ENCODE results near the gene SSR1.
"Not testable (repeated sequence)": the region's sequence is repeated elsewhere in the genome, so short reads cannot be mapped to it uniquely, and the experiment has no call there.

Gene SSR1

GRCh38 chr6:7312616-7313504, at the start of gene SSR1:
Gene SSR1 (minus strand): TSS chr6:7313199. CDS start chr6:7313120, 79 bp downstream.
- H3K27ac ChIP-seq (ENCODE audit: low read length): peak within 1 kb of the TSS; percentile 87
- peak; percentile 97 for DNase-seq
- H3K79me2 ChIP-seq (ENCODE audit: low read length): peaks cover 52% of the 10 kb centered on the region
- peak within 1 kb of the TSS; percentile 97 for H3K4me3 ChIP-seq (ENCODE audit: low read length)
- no peaks in the 10 kb centered on the region; the same call in 1 of the 2 replicates for H4K20me1 ChIP-seq (ENCODE audit: insufficient read depth, low read length)
- peak within 1 kb of the TSS; percentile 89 for H3K4me2 ChIP-seq (ENCODE audit: low read depth, low read length)
- H3K9me3 ChIP-seq (replicated peaks; ENCODE audit: insufficient read depth, low read length): no peaks in the 10 kb centered on the region
- TF ChIP-seq CTCF (IDR thresholded peaks at IDR 0.05; ENCODE audit: low read length): no peak
- TF ChIP-seq EZH2 (optimal IDR thresholded peaks at IDR 0.05; ENCODE audit: low read depth, low read length): no peak
- TF ChIP-seq EZH2phosphoT487 (IDR thresholded peaks at IDR 0.05; ENCODE audit: low read length): no peak
- H3K9me2 ChIP-seq (replicated peaks; ENCODE audit: insufficient read depth, low read length): no peaks in the 10 kb centered on the region
- no peaks in the 10 kb centered on the region for H3K27me3 ChIP-seq (replicated peaks; ENCODE audit: insufficient read depth, low read length)
- peak within 1 kb of the TSS; percentile 99 for H3K9ac ChIP-seq (ENCODE audit: low read length)
- no peaks in the 10 kb centered on the region for H3F3A ChIP-seq (ENCODE audit: insufficient read depth, low read length)
- peak within 1 kb of the TSS; percentile 59 for H2AFZ ChIP-seq (ENCODE audit: low read length)
- H3K4me1 ChIP-seq (ENCODE audit: low read length): peaks cover 15% of the 10 kb centered on the region
- peaks cover 5% of the 10 kb centered on the region; the same call in 1 of the 2 replicates for H3K36me3 ChIP-seq (replicated peaks; ENCODE audit: insufficient read depth, low read length)

- H3K4me3 ChIP-seq (ENCODE audit: low read length); H3K27me3 ChIP-seq (replicated peaks; ENCODE audit: insufficient read depth, low read length); H3K9ac ChIP-seq (ENCODE audit: low read length); DNase-seq; H3F3A ChIP-seq (ENCODE audit: insufficient read depth, low read length); H3K79me2 ChIP-seq (ENCODE audit: low read length); H4K20me1 ChIP-seq (ENCODE audit: insufficient read depth, low read length); H3K27ac ChIP-seq (ENCODE audit: low read length); H3K36me3 ChIP-seq (replicated peaks; ENCODE audit: insufficient read depth, low read length); H3K9me2 ChIP-seq (replicated peaks; ENCODE audit: insufficient read depth, low read length); H3K9me3 ChIP-seq (replicated peaks; ENCODE audit: insufficient read depth, low read length); H3K4me2 ChIP-seq (ENCODE audit: low read depth, low read length); H3K4me1 ChIP-seq (ENCODE audit: low read length); H2AFZ ChIP-seq (ENCODE audit: low read length): not testable (repeated sequence)
These were observed 38.9 kb upstream of the SSR1 start for GRCh38 chr6:7351916-7352315.

- H3F3A ChIP-seq (ENCODE audit: insufficient read depth, low read length); H3K9ac ChIP-seq (ENCODE audit: low read length); H3K36me3 ChIP-seq (replicated peaks; ENCODE audit: insufficient read depth, low read length); H3K27me3 ChIP-seq (replicated peaks; ENCODE audit: insufficient read depth, low read length); H2AFZ ChIP-seq (ENCODE audit: low read length); H3K9me2 ChIP-seq (replicated peaks; ENCODE audit: insufficient read depth, low read length); H3K4me1 ChIP-seq (ENCODE audit: low read length); DNase-seq; H3K27ac ChIP-seq (ENCODE audit: low read length); H3K4me2 ChIP-seq (ENCODE audit: low read depth, low read length); H3K9me3 ChIP-seq (replicated peaks; ENCODE audit: insufficient read depth, low read length); H3K79me2 ChIP-seq (ENCODE audit: low read length); H3K4me3 ChIP-seq (ENCODE audit: low read length); H4K20me1 ChIP-seq (ENCODE audit: insufficient read depth, low read length): not testable (repeated sequence)
These were observed 37.6 kb upstream of the SSR1 start for GRCh38 chr6:7350591-7350990.

GRCh38 chr6:7347551-7347997, 34.6 kb upstream of the SSR1 start:
- DNase-seq; H3K4me2 ChIP-seq (ENCODE audit: low read depth, low read length); H3K4me1 ChIP-seq (ENCODE audit: low read length); H3K27me3 ChIP-seq (replicated peaks; ENCODE audit: insufficient read depth, low read length); H3K79me2 ChIP-seq (ENCODE audit: low read length); H3K9me2 ChIP-seq (replicated peaks; ENCODE audit: insufficient read depth, low read length); H4K20me1 ChIP-seq (ENCODE audit: insufficient read depth, low read length); H2AFZ ChIP-seq (ENCODE audit: low read length); H3K9me3 ChIP-seq (replicated peaks; ENCODE audit: insufficient read depth, low read length); H3K9ac ChIP-seq (ENCODE audit: low read length); H3K27ac ChIP-seq (ENCODE audit: low read length); H3F3A ChIP-seq (ENCODE audit: insufficient read depth, low read length); H3K4me3 ChIP-seq (ENCODE audit: low read length); H3K36me3 ChIP-seq (replicated peaks; ENCODE audit: insufficient read depth, low read length): not testable (repeated sequence)

- not testable (repeated sequence) for DNase-seq; H3K36me3 ChIP-seq (replicated peaks; ENCODE audit: insufficient read depth, low read length); H3K4me2 ChIP-seq (ENCODE audit: low read depth, low read length); H3K27me3 ChIP-seq (replicated peaks; ENCODE audit: insufficient read depth, low read length); H2AFZ ChIP-seq (ENCODE audit: low read length); H4K20me1 ChIP-seq (ENCODE audit: insufficient read depth, low read length); H3K9me3 ChIP-seq (replicated peaks; ENCODE audit: insufficient read depth, low read length); H3F3A ChIP-seq (ENCODE audit: insufficient read depth, low read length); H3K9ac ChIP-seq (ENCODE audit: low read length); H3K4me3 ChIP-seq (ENCODE audit: low read length); H3K4me1 ChIP-seq (ENCODE audit: low read length); H3K79me2 ChIP-seq (ENCODE audit: low read length); H3K27ac ChIP-seq (ENCODE audit: low read length); H3K9me2 ChIP-seq (replicated peaks; ENCODE audit: insufficient read depth, low read length)
These were observed 31.9 kb upstream of the SSR1 start for GRCh38 chr6:7344773-7345450.

Measured in MM.1S (cell line).